ENCODE measurements around the gene SLC25A33.

SLC25A33 gene

DNA sequence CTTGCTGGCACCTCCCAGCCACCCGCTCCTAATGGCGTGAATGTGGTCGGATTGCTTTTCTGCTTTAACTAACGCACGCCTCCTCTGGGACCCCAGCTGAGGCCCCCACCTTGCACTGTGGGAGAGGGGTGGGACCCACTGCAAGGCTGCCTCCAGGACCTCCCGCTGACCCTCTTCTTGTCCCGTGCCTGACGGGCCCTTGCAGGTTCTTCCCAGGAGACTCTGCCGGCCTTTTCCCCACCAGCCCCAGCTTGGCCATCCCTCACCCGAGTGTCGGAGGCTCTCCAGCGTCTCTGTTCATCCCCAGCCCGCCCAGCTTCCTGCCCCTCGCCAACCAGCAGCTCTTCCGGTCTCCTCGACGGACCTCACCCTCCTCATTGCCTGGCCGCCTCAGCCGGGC lies 68.1 kb downstream of the SLC25A33 start:
- no peak overlapping the region for H3K14ac ChIP-seq (ENCODE audit: low read length in 2 of 2)
- H3K79me1 ChIP-seq (replicated peaks; ENCODE audit: low read length, poor library complexity, severe bottlenecking), result peaks cover 2% of the 10 kb centered on the region
- no peak overlapping the region for H2BK5ac ChIP-seq (ENCODE audit: low read depth, low read length, poor library complexity, severe bottlenecking)
- no peak overlapping the region for H2AFZ ChIP-seq (ENCODE audit: low read depth, low read length)
- H3K4ac ChIP-seq (ENCODE audit: low read depth in 1 of 2, low read length in 2 of 2), result no peak overlapping the region
- no peak overlapping the region for H2AK5ac ChIP-seq (ENCODE audit: low read length, severe bottlenecking)
- H3K4me2 ChIP-seq (ENCODE audit: low read length, poor library complexity, severe bottlenecking), result no peak overlapping the region
- H4K91ac ChIP-seq (ENCODE audit: low read length), result no peak overlapping the region
- H3K4me1 ChIP-seq (ENCODE audit: control insufficient read depth, insufficient read depth, low read depth, low read length), result peaks cover 3% of the 10 kb centered on the region
- H3K9ac ChIP-seq (ENCODE audit: low read length), result no peak overlapping the region
- H3K27ac ChIP-seq (ENCODE audit: low read length, poor library complexity, severe bottlenecking), result no peak overlapping the region
- no peak overlapping the region for H2BK15ac ChIP-seq (ENCODE audit: low read depth, poor library complexity, severe bottlenecking)
- no peak overlapping the region for H3K18ac ChIP-seq (ENCODE audit: low read depth in 1 of 2, low read length in 2 of 2)
- H3K36me3 ChIP-seq (ENCODE audit: control insufficient read depth in 1 of 2, insufficient read depth in 2 of 2, low read depth in 1 of 2, low read length in 2 of 2), result peaks cover 50 to 93% of the 10 kb centered on the region in 2 experiments
- DNase-seq, result no peak
- no peaks in the 10 kb centered on the region for H3K9me3 ChIP-seq (ENCODE audit: control insufficient read depth, low read length)
- H2BK120ac ChIP-seq (ENCODE audit: low read depth, low read length), result no peak overlapping the region
- H3K23ac ChIP-seq (ENCODE audit: low read length in 2 of 2), result no peak overlapping the region
- no peak overlapping the region for H4K8ac ChIP-seq (ENCODE audit: low read length)
- WGBS, result 91% methylated on average over 19 of the region's 19 CpGs
- no peak overlapping the region for H3K4me3 ChIP-seq (ENCODE audit: insufficient read depth in 1 of 2, low read depth in 1 of 2, low read length in 2 of 2)
- H2BK12ac ChIP-seq (ENCODE audit: low read length in 2 of 2), result no peak overlapping the region
- no peaks in the 10 kb centered on the region for H3K27me3 ChIP-seq (ENCODE audit: control insufficient read depth in 1 of 2, insufficient read depth in 1 of 2, low read length in 2 of 2)

DNA sequence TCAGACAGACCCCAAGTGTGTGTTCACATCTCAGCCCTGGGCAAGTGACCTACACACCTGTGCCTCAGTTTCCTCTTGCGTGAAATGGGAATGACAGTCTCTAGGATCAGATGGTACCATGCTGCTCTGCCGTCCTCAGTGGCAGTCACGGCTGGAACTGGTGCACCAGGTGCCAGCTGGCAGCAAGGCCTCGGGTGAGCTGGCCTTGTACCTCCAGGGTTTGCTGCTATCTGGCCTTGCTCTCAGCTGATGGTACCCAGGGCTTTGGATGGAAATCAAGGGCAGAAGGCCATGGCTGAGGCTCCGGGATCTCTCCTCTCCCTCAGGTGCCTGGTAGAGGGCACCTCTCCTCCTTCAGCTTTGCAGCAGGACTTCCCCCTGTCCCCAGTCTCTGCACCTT lies 70.7 kb downstream of the SLC25A33 start:
- Histone ChIP-seq H3K79me1 (replicated peaks; ENCODE audit: low read length, poor library complexity, severe bottlenecking) (peaks cover 2% of the 10 kb centered on the region), H3K18ac (ENCODE audit: low read depth in 1 of 2, low read length in 2 of 2) (no peak overlapping the region), H2BK15ac (ENCODE audit: low read depth, poor library complexity, severe bottlenecking) (no peak overlapping the region), H3K4ac (ENCODE audit: low read depth in 1 of 2, low read length in 2 of 2) (no peak overlapping the region), H2BK12ac (ENCODE audit: low read length in 2 of 2) (no peak overlapping the region), H4K8ac (ENCODE audit: low read length) (no peak overlapping the region), H3K4me1 (ENCODE audit: control insufficient read depth, insufficient read depth, low read depth, low read length) (peaks cover 9% of the 10 kb centered on the region), H3K4me3 (ENCODE audit: insufficient read depth in 1 of 2, low read depth in 1 of 2, low read length in 2 of 2) (no peak overlapping the region), H3K14ac (ENCODE audit: low read length in 2 of 2) (no peak overlapping the region), H2BK5ac (ENCODE audit: low read depth, low read length, poor library complexity, severe bottlenecking) (no peak overlapping the region), H3K27me3 (ENCODE audit: control insufficient read depth in 1 of 2, insufficient read depth in 1 of 2, low read length in 2 of 2) (no peaks in the 10 kb centered on the region), H4K91ac (ENCODE audit: low read length) (no peak overlapping the region), H3K9me3 (ENCODE audit: control insufficient read depth, low read length) (no peaks in the 10 kb centered on the region), H2BK120ac (ENCODE audit: low read depth, low read length) (no peak overlapping the region), H2AFZ (ENCODE audit: low read depth, low read length) (no peak overlapping the region), H3K4me2 (ENCODE audit: low read length, poor library complexity, severe bottlenecking) (no peak overlapping the region), H2AK5ac (ENCODE audit: low read length, severe bottlenecking) (no peak overlapping the region), H3K9ac (ENCODE audit: low read length) (no peak overlapping the region), H3K36me3 (ENCODE audit: control insufficient read depth in 1 of 2, insufficient read depth in 2 of 2, low read depth in 1 of 2, low read length in 2 of 2) (peaks cover 47 to 83% of the 10 kb centered on the region in 2 experiments), H3K23ac (ENCODE audit: low read length in 2 of 2) (no peak overlapping the region), H3K27ac (ENCODE audit: low read length, poor library complexity, severe bottlenecking) (no peak overlapping the region)
- 95% methylated on average over 5 of the region's 5 CpGs for WGBS
- DNase-seq, result no peak

- Histone ChIP-seq H3K23ac (ENCODE audit: low read length in 2 of 2) (no peak overlapping the region), H3K79me1 (replicated peaks; ENCODE audit: low read length, poor library complexity, severe bottlenecking) (peaks cover 2% of the 10 kb centered on the region), H2BK120ac (ENCODE audit: low read depth, low read length) (no peak overlapping the region), H3K9ac (ENCODE audit: low read length) (no peak overlapping the region), H3K4me2 (ENCODE audit: low read length, poor library complexity, severe bottlenecking) (no peak overlapping the region), H3K4me1 (ENCODE audit: control insufficient read depth, insufficient read depth, low read depth, low read length) (peaks cover 9% of the 10 kb centered on the region), H2BK5ac (ENCODE audit: low read depth, low read length, poor library complexity, severe bottlenecking) (no peak overlapping the region), H3K36me3 (ENCODE audit: control insufficient read depth in 1 of 2, insufficient read depth in 2 of 2, low read depth in 1 of 2, low read length in 2 of 2) (peaks cover 47 to 78% of the 10 kb centered on the region in 2 experiments), H4K8ac (ENCODE audit: low read length) (no peak overlapping the region), H3K27me3 (ENCODE audit: control insufficient read depth in 1 of 2, insufficient read depth in 1 of 2, low read length in 2 of 2) (no peaks in the 10 kb centered on the region), H2BK15ac (ENCODE audit: low read depth, poor library complexity, severe bottlenecking) (no peak overlapping the region), H2AK5ac (ENCODE audit: low read length, severe bottlenecking) (no peak overlapping the region), H4K91ac (ENCODE audit: low read length) (no peak overlapping the region), H3K18ac (ENCODE audit: low read depth in 1 of 2, low read length in 2 of 2) (no peak overlapping the region), H3K9me3 (ENCODE audit: control insufficient read depth, low read length) (no peaks in the 10 kb centered on the region), H3K14ac (ENCODE audit: low read length in 2 of 2) (no peak overlapping the region), H2AFZ (ENCODE audit: low read depth, low read length) (no peak overlapping the region), H3K4ac (ENCODE audit: low read depth in 1 of 2, low read length in 2 of 2) (no peak overlapping the region), H3K27ac (ENCODE audit: low read length, poor library complexity, severe bottlenecking) (no peak overlapping the region), H2BK12ac (ENCODE audit: low read length in 2 of 2) (no peak overlapping the region), H3K4me3 (ENCODE audit: insufficient read depth in 1 of 2, low read depth in 1 of 2, low read length in 2 of 2) (no peak overlapping the region)
- 91% methylated on average over 25 of the region's 25 CpGs for WGBS
- no peak for DNase-seq
Observed at GRCh38 chr1:9610548-9610947, 71.3 kb downstream of the SLC25A33 start.

DNA sequence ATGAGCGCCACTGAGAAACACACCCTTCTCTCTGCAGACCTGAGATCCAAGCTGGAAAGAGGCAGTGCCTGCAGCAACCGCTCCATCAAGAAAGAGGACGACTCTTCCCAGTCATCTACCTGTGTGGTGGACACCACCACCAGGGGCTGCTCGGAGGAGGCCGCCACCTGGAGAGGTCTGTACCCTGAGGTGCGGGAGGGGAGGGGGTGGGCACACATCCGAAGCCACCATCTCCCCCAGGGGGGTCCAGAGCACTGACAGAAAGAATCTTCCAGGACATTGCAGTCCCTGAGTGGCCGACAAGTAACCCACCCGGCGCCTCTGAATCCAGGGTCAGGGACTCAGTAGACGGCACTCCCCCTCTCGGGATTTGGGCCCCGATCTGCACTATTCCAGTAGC lies 72.5 kb downstream of the SLC25A33 start:
- Histone ChIP-seq H2BK12ac (ENCODE audit: low read length in 2 of 2) (no peak overlapping the region), H3K14ac (ENCODE audit: low read length in 2 of 2) (no peak overlapping the region), H3K36me3 (ENCODE audit: control insufficient read depth in 1 of 2, insufficient read depth in 2 of 2, low read depth in 1 of 2, low read length in 2 of 2) (peaks cover 47 to 67% of the 10 kb centered on the region in 2 experiments), H4K91ac (ENCODE audit: low read length) (no peak overlapping the region), H3K18ac (ENCODE audit: low read depth in 1 of 2, low read length in 2 of 2) (no peak overlapping the region), H3K9ac (ENCODE audit: low read length) (no peak overlapping the region), H3K4ac (ENCODE audit: low read depth in 1 of 2, low read length in 2 of 2) (no peak overlapping the region), H2BK15ac (ENCODE audit: low read depth, poor library complexity, severe bottlenecking) (no peak overlapping the region), H3K27ac (ENCODE audit: low read length, poor library complexity, severe bottlenecking) (no peak overlapping the region), H3K27me3 (ENCODE audit: control insufficient read depth in 1 of 2, insufficient read depth in 1 of 2, low read length in 2 of 2) (no peaks in the 10 kb centered on the region), H2BK120ac (ENCODE audit: low read depth, low read length) (no peak overlapping the region), H2BK5ac (ENCODE audit: low read depth, low read length, poor library complexity, severe bottlenecking) (no peak overlapping the region), H3K79me1 (replicated peaks; ENCODE audit: low read length, poor library complexity, severe bottlenecking) (peaks cover 2% of the 10 kb centered on the region), H2AK5ac (ENCODE audit: low read length, severe bottlenecking) (no peak overlapping the region), H3K4me2 (ENCODE audit: low read length, poor library complexity, severe bottlenecking) (no peak overlapping the region), H4K8ac (ENCODE audit: low read length) (no peak overlapping the region), H3K9me3 (ENCODE audit: control insufficient read depth, low read length) (no peaks in the 10 kb centered on the region), H3K4me1 (ENCODE audit: control insufficient read depth, insufficient read depth, low read depth, low read length) (peaks cover 9% of the 10 kb centered on the region), H3K4me3 (ENCODE audit: insufficient read depth in 1 of 2, low read depth in 1 of 2, low read length in 2 of 2) (no peak overlapping the region), H2AFZ (ENCODE audit: low read depth, low read length) (no peak overlapping the region), H3K23ac (ENCODE audit: low read length in 2 of 2) (no peak overlapping the region)
- WGBS, result 89% methylated on average over 13 of the region's 13 CpGs
- DNase-seq, result no peak

Data from mesenchymal stem cell (in vitro differentiated cells and primary cell).